Measurements from ENCODE around the gene STXBP6.

Gene STXBP6

GRCh38 chr14:24915403-24915921 is 134.5 kb downstream of the STXBP6 start:
- no peak for DNase-seq (ENCODE audit: low spot score)

GRCh38 chr14:24913746-24914145 is 136.2 kb downstream of the STXBP6 start:
- DNase-seq (ENCODE audit: low spot score), result no peak

DNA sequence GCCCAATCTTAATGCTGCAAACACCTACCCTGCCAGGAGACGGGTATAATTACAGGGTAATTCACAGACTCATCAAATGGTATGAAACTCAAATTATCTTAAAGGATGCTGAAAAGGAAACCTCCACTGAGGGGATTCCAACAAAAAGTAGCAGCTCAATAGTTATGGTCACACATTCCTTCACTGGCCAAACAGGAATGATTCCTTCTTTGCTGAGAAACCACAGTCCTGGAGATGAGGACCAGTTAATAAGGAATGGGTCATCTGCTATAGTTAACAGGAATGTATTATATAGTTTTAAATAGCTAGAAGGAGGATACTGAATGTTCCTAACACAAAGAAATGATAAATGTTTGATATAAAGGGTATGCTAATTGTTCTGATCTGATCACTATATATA is 136.9 kb downstream of the STXBP6 start:
- DNase-seq (ENCODE audit: low spot score), result no peak

- DNase-seq (ENCODE audit: low spot score), result no peak
These were observed 138.4 kb downstream of the STXBP6 start for GRCh38 chr14:24911324-24912109.

DNA sequence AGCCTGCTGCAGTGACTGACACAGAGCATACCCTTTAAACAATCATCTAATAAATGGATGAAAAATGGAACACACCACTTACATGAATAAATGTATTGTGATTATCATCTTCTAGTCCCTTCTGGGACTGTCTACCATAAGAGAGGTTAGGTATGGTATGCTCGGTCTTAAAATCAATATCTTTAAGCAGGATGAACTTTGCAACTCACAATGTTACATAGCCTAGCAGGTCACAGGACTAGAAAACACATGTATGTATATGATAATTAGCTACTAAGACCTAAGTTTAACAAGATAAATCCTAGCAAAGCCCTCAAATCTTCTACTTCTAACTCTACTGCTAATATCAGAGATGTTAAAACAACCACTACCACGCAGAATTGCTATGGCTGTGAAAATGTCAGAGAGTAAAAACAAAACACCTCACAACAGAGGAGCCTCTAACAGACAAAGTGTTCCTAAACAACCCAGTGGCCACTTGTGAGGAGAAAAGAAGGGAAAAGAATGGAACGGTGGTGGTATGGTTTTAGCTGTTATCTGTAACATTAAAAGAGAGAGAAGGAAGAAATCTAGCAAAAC is 139.4 kb downstream of the STXBP6 start:
- no peak for DNase-seq (ENCODE audit: low spot score)

GRCh38 chr14:24909523-24910302 is 140.2 kb downstream of the STXBP6 start:
- no peak for DNase-seq (ENCODE audit: low spot score)

GRCh38 chr14:24908592-24909236 is 141.2 kb downstream of the STXBP6 start:
- no peak for DNase-seq (ENCODE audit: low spot score)

DNA sequence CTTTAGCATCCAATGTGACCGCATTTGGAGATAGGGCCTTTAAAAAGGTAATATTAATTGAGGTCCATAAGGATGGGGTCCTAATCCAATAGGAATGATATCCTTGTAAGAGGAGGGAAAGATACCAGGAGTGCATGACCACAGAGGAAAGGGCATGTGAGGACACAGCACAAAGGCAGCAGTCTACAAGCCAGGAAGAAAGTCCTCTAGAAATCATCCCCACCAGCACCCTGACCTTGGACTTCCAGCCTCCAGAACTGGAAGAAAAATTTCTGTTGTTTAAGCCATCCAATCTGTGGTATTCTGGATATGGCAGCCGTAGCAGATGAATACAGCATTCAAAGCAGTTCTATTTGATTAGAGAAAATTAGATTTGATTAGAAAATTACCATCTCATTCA is 145.4 kb downstream of the STXBP6 start:
- DNase-seq (ENCODE audit: low spot score), result no peak

DNA sequence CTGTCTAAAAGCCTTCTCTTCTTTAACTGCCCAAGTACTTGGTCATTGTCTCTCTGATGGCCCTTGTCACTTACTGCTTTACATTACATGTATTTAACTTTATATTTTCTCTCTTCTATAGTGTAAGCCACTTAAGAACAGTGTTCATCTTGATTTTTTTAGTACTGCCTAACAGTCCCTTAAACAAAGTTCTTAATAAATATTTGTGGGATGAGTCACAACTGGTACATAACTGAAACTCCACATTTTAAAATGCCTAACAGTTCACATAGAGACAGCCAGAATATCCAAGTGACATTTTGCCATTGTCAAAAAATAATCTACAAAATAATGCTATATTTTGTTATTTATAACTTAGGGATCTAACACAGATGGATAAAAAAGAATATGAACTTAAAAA is 146.6 kb downstream of the STXBP6 start:
- DNase-seq (ENCODE audit: low spot score), result no peak

DNA sequence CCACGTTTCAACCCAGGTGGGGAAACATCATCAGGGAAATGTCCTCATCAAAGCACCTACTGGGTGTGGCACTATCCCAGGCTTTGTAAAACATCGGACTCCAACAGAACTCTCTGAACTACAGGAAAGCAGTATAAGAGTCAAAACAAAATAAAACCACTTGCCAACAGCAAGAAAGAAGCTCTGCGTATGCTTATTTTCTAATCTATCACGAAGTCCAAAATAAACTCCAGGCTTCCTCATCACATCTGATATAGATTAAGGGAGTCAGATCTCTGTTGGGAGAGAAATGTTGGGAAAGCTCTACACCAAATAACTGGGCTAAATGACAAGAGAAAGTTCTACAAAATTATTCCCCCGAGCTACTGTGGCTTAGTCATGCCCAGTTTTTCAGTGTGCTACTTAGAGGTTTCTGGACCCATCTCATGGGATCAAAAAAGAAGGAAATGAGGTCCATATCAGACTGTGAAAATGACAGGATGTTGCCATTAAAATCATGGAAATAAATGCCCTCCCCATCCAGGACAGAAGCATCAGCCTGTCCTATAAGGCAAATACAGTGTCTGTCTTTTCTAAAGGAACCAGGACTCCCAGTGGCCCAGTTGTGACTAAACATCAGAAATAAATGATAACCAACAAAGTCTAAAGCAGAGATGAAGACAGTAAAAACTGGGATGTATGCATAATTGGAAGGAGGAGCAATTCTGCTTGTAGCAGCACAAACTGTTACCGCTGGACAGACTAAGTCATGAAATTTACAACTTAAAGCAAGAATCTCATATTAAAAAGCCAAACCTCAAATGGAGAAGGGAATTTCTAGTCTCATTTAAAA is 149.5 kb downstream of the STXBP6 start:
- DNase-seq (ENCODE audit: low spot score), result no peak

DNA sequence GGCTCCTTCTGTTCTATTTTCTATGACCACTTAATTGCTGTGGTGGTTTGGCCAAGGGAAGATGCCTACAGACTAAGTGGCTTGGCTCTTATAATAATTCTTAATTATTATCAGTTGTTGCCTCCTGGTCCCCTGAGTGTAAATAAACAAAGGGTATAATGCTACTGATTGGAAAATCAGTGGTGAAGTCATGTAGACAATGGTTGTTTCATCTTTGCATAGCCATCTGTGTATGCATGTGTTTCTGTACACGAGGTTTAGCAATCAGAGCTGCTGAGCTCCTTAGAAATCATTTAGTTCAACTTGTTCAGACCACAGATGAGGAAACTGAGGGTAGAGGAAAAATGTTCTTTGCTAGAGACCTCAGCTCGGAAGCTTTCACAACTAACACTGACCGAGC is 152.2 kb downstream of the STXBP6 start:
- no peak for DNase-seq (ENCODE audit: low spot score)

GRCh38 chr14:24895622-24896021 is 154.3 kb downstream of the STXBP6 start:
- no peak for DNase-seq (ENCODE audit: low spot score)

GRCh38 chr14:24895243-24895583 is 154.7 kb downstream of the STXBP6 start:
- no peak for DNase-seq (ENCODE audit: low spot score)

GRCh38 chr14:24894583-24895242 is 155.2 kb downstream of the STXBP6 start:
- no peak for DNase-seq (ENCODE audit: low spot score)

DNA sequence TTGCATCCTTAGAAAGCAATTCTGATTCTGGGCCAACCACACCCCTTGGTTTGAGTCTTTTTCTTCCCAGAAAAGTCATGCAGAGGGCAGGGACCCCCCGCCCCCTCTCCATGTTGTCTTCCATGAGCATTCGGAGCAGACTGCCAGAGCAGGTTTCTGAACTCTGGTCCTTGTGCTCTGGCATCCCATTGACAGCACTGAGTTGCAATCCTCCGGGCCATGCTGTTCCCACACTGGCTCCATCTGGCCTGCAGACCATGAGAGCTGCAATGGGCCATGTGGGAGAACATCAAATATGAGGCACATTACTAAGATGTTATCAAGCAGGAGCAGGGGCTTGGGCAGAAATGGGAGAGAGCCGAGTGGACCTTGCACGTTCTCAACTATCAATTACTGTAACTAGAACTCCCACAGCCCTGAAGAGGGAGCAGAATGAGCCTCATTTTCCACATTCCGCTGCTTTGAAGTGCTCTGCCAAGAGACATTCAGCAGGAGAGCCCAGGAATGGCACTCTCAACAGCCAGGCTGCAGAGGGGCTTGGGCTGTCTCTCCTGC is 157.4 kb downstream of the STXBP6 start:
- DNase-seq (ENCODE audit: low spot score), result no peak

GRCh38 chr14:24891987-24892496 is 157.9 kb downstream of the STXBP6 start:
- no peak for DNase-seq (ENCODE audit: low spot score)

GRCh38 chr14:24890716-24891115 is 159.2 kb downstream of the STXBP6 start:
- DNase-seq (ENCODE audit: low spot score), result no peak

GRCh38 chr14:24889843-24890242 is 160.1 kb downstream of the STXBP6 start:
- no peak for DNase-seq (ENCODE audit: low spot score)

- no peak for DNase-seq (ENCODE audit: low spot score)
These were observed 161.4 kb downstream of the STXBP6 start for GRCh38 chr14:24888532-24888931.

DNA sequence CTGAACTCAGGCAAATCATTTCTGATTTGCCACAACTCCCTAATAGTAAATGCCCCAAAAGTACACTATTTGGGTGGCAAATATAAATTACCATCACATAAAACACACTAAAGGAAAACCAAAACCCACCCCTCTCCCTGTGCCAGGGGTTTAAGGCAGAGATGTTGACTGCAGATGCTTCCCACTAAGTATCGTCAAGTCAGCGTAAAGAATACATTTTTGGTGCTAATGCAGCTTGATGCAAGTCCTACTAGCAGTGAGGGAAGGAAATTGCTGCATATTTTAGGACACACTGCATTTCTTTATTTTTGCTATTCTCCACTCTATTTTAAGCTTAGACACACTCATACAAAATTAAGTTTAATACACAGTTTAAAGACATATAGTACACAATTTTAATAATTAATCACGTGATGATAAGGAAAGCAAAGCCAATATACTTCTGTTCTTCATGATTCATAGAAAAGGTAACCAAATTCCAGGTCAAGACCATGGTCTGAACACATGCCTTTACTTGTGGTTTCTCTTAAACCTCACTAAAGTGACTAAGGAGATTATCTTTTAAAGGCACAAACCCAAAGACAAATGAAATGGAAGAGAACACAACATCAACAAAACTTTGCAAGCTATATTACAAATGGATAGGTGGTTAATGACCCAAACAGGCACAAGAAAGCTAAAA is 162.2 kb downstream of the STXBP6 start:
- DNase-seq (ENCODE audit: low spot score), result no peak

Measured in activated CD4-positive, alpha-beta T cell treated with anti-CD3 and anti-CD28 coated beads, Interleukin-2, Interleukin-4, amounts not matched to agents 100 ng/mL and 50 ng/mL, durations not matched to agents 16 hours and 8 hours (primary cell).